ENCODE results near the gene SLC25A19. TPM values are rescaled to one million over a fixed set of nuclear protein-coding genes. Genes with fewer than 3 reads are reported as not detected.
"Not testable (repeated sequence)": the region's sequence is repeated elsewhere in the genome, so short reads cannot be mapped to it uniquely, and the experiment has no call there.

SLC25A19 gene
- polyA plus RNA-seq, 1 experiment: 3.5 TPM

GRCh38 chr17:75288359-75288758 is 874 bp downstream of the SLC25A19 start:
- H3K4me3 ChIP-seq (ENCODE audit: low read depth, low read length): peak overlapping the region; percentile 91
- no peak overlapping the region for H3K27ac ChIP-seq (ENCODE audit: low read depth, low read length)
- H3K27me3 ChIP-seq (ENCODE audit: control insufficient read depth, insufficient read depth, low read length): no peaks in the 10 kb centered on the region
- no peaks in the 10 kb centered on the region for H3K9me3 ChIP-seq (ENCODE audit: control insufficient read depth, insufficient read depth, low read length)
- ChIA-PET CTCF (interaction anchor here (2.0 kb wide), 1 partner anchor 34 kb away, joined by 9 read pairs; no protein-coding TSS in a partner anchor), POLR2A (interaction anchor here (1.3 kb wide), 1 partner anchor 117 kb away, joined by 7 read pairs; the partner anchor contains the start of gene GRB2)
- no peak for DNase-seq (ENCODE audit: low read depth, low spot score)
- TF ChIP-seq CTCF (IDR thresholded peaks at IDR 0.05; ENCODE audit: low read depth, low read length): no peak

GRCh38 chr17:75287221-75287620 is 2.0 kb downstream of the SLC25A19 start:
- ChIA-PET POLR2A (no interaction called here), CTCF (no interaction called here)
- no peaks in the 10 kb centered on the region for H3K27me3 ChIP-seq (ENCODE audit: control insufficient read depth, insufficient read depth, low read length)
- H3K27ac ChIP-seq (ENCODE audit: low read depth, low read length): no peak overlapping the region
- no peaks in the 10 kb centered on the region for H3K9me3 ChIP-seq (ENCODE audit: control insufficient read depth, insufficient read depth, low read length)
- no peak for DNase-seq (ENCODE audit: low read depth, low spot score)
- no peak for TF ChIP-seq CTCF (IDR thresholded peaks at IDR 0.05; ENCODE audit: low read depth, low read length)
- no peak overlapping the region for H3K4me3 ChIP-seq (ENCODE audit: low read depth, low read length)

- no peak for TF ChIP-seq CTCF (IDR thresholded peaks at IDR 0.05; ENCODE audit: low read depth, low read length)
- CTCF ChIA-PET: interaction anchor here (0.6 to 5.4 kb wide), 2 partner anchors 14 to 38 kb away, joined by 4 to 32 read pairs; partner anchors contain the start of gene MIF4GD
- Histone ChIP-seq H3K27ac (ENCODE audit: low read depth, low read length) (no peak overlapping the region), H3K27me3 (ENCODE audit: control insufficient read depth, insufficient read depth, low read length) (no peaks in the 10 kb centered on the region), H3K4me3 (ENCODE audit: low read depth, low read length) (no peak overlapping the region), H3K9me3 (ENCODE audit: control insufficient read depth, insufficient read depth, low read length) (no peaks in the 10 kb centered on the region)
- POLR2A ChIA-PET: interaction anchor here (0.9 kb wide), 1 partner anchor 120 kb away, joined by 9 read pairs; the partner anchor contains the start of gene GRB2
- no peak for DNase-seq (ENCODE audit: low read depth, low spot score)
Measured at GRCh38 chr17:75285123-75285522, 4.1 kb downstream of the SLC25A19 start.

GRCh38 chr17:75280189-75280588 is 9.0 kb downstream of the SLC25A19 start:
- H3K4me3 ChIP-seq (ENCODE audit: low read depth, low read length); H3K27ac ChIP-seq (ENCODE audit: low read depth, low read length); DNase-seq (ENCODE audit: low read depth, low spot score); H3K27me3 ChIP-seq (ENCODE audit: control insufficient read depth, insufficient read depth, low read length); POLR2A ChIA-PET; H3K9me3 ChIP-seq (ENCODE audit: control insufficient read depth, insufficient read depth, low read length): not testable (repeated sequence)
- CTCF ChIA-PET: interaction anchor here (0.9 to 5.4 kb wide), 2 partner anchors 9 kb away, joined by 4 to 32 read pairs; partner anchors contain the start of gene MIF4GD

- ChIA-PET CTCF (interaction anchor here (1.6 kb wide), 1 partner anchor 45 kb away, joined by 4 read pairs; no protein-coding TSS in a partner anchor), POLR2A (interaction anchor here (0.8 kb wide), 1 partner anchor 179 kb away, joined by 3 read pairs; the partner anchor contains the start of gene TMEM94)
- Histone ChIP-seq H3K27ac (ENCODE audit: low read depth, low read length) (peak overlapping the region; percentile 11), H3K27me3 (ENCODE audit: control insufficient read depth, insufficient read depth, low read length) (no peaks in the 10 kb centered on the region), H3K4me3 (ENCODE audit: low read depth, low read length) (no peak overlapping the region), H3K9me3 (ENCODE audit: control insufficient read depth, insufficient read depth, low read length) (no peaks in the 10 kb centered on the region)
- TF ChIP-seq CTCF (IDR thresholded peaks at IDR 0.05; ENCODE audit: low read depth, low read length): no peak
- DNase-seq (ENCODE audit: low read depth, low spot score): no peak
Measured at GRCh38 chr17:75277664-75278071, 11.6 kb downstream of the SLC25A19 start.
